Measurements from ENCODE around the gene DAB2IP.

Gene DAB2IP

GRCh38 chr9:121694001-121694400 is 42.6 kb downstream of the DAB2IP start:
- no peaks in the 10 kb centered on the region for H3K9me2 ChIP-seq (replicated peaks; ENCODE audit: low read depth, low read length)
- TF ChIP-seq CTCF (conservative IDR thresholded peaks at IDR 0.05; ENCODE audit: low read length) (no peak), EZH2phosphoT487 (IDR thresholded peaks at IDR 0.05; ENCODE audit: borderline replicate concordance) (no peak)

GRCh38 chr9:121694600-121694999 is 43.2 kb downstream of the DAB2IP start:
- no peak for TF ChIP-seq EZH2phosphoT487 (IDR thresholded peaks at IDR 0.05; ENCODE audit: borderline replicate concordance)
- TF ChIP-seq CTCF (conservative IDR thresholded peaks at IDR 0.05; ENCODE audit: low read length) = no peak
- peaks cover 22% of the 10 kb centered on the region for H3K4me1 ChIP-seq (ENCODE audit: insufficient read depth, low read length, poor library complexity, severe bottlenecking)

More at GRCh38 chr9:121694001-121694400, 42.6 kb downstream of the DAB2IP start:
- Histone ChIP-seq H2AFZ (ENCODE audit: low read length) (no peak overlapping the region), H3K4me1 (ENCODE audit: insufficient read depth, low read length, poor library complexity, severe bottlenecking) (peaks cover 21% of the 10 kb centered on the region), H3K4me2 (ENCODE audit: low read depth, low read length, poor library complexity, severe bottlenecking) (no peak overlapping the region), H3K79me2 (ENCODE audit: insufficient read depth, low read length) (no peaks in the 10 kb centered on the region), H3K9me3 (ENCODE audit: insufficient read depth, low read depth, low read length) (no peaks in the 10 kb centered on the region), H4K20me1 (ENCODE audit: insufficient read depth, low read length, poor library complexity, severe bottlenecking) (no peaks in the 10 kb centered on the region), H3K4me3 (ENCODE audit: low read length, poor library complexity, severe bottlenecking) (no peak overlapping the region), H3K9ac (ENCODE audit: low read depth, low read length, poor library complexity, severe bottlenecking) (no peak overlapping the region), H3K36me3 (ENCODE audit: insufficient read depth, low read length) (no peaks in the 10 kb centered on the region), H3K27me3 (ENCODE audit: insufficient read depth, low read length, poor library complexity, severe bottlenecking) (no peaks in the 10 kb centered on the region), H3F3A (ENCODE audit: low read depth) (no peaks in the 10 kb centered on the region)

GRCh38 chr9:121696930-121697329 is 45.5 kb downstream of the DAB2IP start:
- H3K4me2 ChIP-seq (ENCODE audit: low read depth, low read length, poor library complexity, severe bottlenecking) = peak overlapping the region; percentile 25

More at GRCh38 chr9:121694600-121694999, 43.2 kb downstream of the DAB2IP start:
- no peaks in the 10 kb centered on the region for H3K27me3 ChIP-seq (ENCODE audit: insufficient read depth, low read length, poor library complexity, severe bottlenecking)
- H3K9me2 ChIP-seq (replicated peaks; ENCODE audit: low read depth, low read length) = no peaks in the 10 kb centered on the region
- no peak overlapping the region for H2AFZ ChIP-seq (ENCODE audit: low read length)
- no peak overlapping the region for H3K9ac ChIP-seq (ENCODE audit: low read depth, low read length, poor library complexity, severe bottlenecking)
- H3K9me3 ChIP-seq (ENCODE audit: insufficient read depth, low read depth, low read length) = no peaks in the 10 kb centered on the region
- H3F3A ChIP-seq (ENCODE audit: low read depth) = no peaks in the 10 kb centered on the region
- H3K79me2 ChIP-seq (ENCODE audit: insufficient read depth, low read length) = no peaks in the 10 kb centered on the region; the same call in 1 of the 2 replicates
- H4K20me1 ChIP-seq (ENCODE audit: insufficient read depth, low read length, poor library complexity, severe bottlenecking) = no peaks in the 10 kb centered on the region
- no peak overlapping the region for H3K4me2 ChIP-seq (ENCODE audit: low read depth, low read length, poor library complexity, severe bottlenecking)
- no peaks in the 10 kb centered on the region for H3K36me3 ChIP-seq (ENCODE audit: insufficient read depth, low read length)
- H3K4me3 ChIP-seq (ENCODE audit: low read length, poor library complexity, severe bottlenecking) = no peak overlapping the region

More at GRCh38 chr9:121696930-121697329, 45.5 kb downstream of the DAB2IP start:
- Histone ChIP-seq H3K79me2 (ENCODE audit: insufficient read depth, low read length) (peaks cover 13% of the 10 kb centered on the region; the same call in 1 of the 2 replicates), H4K20me1 (ENCODE audit: insufficient read depth, low read length, poor library complexity, severe bottlenecking) (peaks cover 12% of the 10 kb centered on the region), H3K9me2 (replicated peaks; ENCODE audit: low read depth, low read length) (no peaks in the 10 kb centered on the region), H3F3A (ENCODE audit: low read depth) (no peaks in the 10 kb centered on the region), H3K9ac (ENCODE audit: low read depth, low read length, poor library complexity, severe bottlenecking) (no peak overlapping the region), H3K9me3 (ENCODE audit: insufficient read depth, low read depth, low read length) (no peaks in the 10 kb centered on the region), H3K27me3 (ENCODE audit: insufficient read depth, low read length, poor library complexity, severe bottlenecking) (no peaks in the 10 kb centered on the region), H3K4me3 (ENCODE audit: low read length, poor library complexity, severe bottlenecking) (no peak overlapping the region), H3K4me1 (ENCODE audit: insufficient read depth, low read length, poor library complexity, severe bottlenecking) (peaks cover 44% of the 10 kb centered on the region), H3K36me3 (ENCODE audit: insufficient read depth, low read length) (no peaks in the 10 kb centered on the region), H2AFZ (ENCODE audit: low read length) (no peak overlapping the region)
- no peak for TF ChIP-seq CTCF (conservative IDR thresholded peaks at IDR 0.05; ENCODE audit: low read length)
- no peak for TF ChIP-seq EZH2phosphoT487 (IDR thresholded peaks at IDR 0.05; ENCODE audit: borderline replicate concordance)
